AG08395 (cell line): ENCODE measurements around the gene SP8.

ENCODE experiments used
- DNase-seq: peaks from one replicate; pipeline ENCODE4 v3.0.0; 2012; ENCODE audit warnings: mixed read lengths, low spot score

SP8 gene

GRCh38 chr7:20794676-20795075 lies 8.0 kb upstream of the SP8 start:
- no peak for DNase-seq

- no peak for DNase-seq
Measured at GRCh38 chr7:20793694-20794394, 7.2 kb upstream of the SP8 start.

- DNase-seq, result no peak
Measured at GRCh38 chr7:20793248-20793647, 6.6 kb upstream of the SP8 start.

- no peak for DNase-seq
Measured at GRCh38 chr7:20791538-20792434, 5.1 kb upstream of the SP8 start.

GRCh38 chr7:20790375-20790774 lies 3.7 kb upstream of the SP8 start:
- no peak for DNase-seq

GRCh38 chr7:20788420-20788990 lies 1.8 kb upstream of the SP8 start:
- DNase-seq, result no peak

- DNase-seq, result no peak
Measured at GRCh38 chr7:20787660-20788419, 1.2 kb upstream of the SP8 start.

GRCh38 chr7:20786421-20786778 lies 286 bp downstream of the SP8 start:
- no peak for DNase-seq

- no peak for DNase-seq
Measured at GRCh38 chr7:20786049-20786412, 655 bp downstream of the SP8 start.

- no peak for DNase-seq
Measured at GRCh38 chr7:20785157-20786048, 1.3 kb downstream of the SP8 start.

GRCh38 chr7:20784388-20785156 lies 2.1 kb downstream of the SP8 start:
- no peak for DNase-seq

- DNase-seq, result no peak
Measured at GRCh38 chr7:20783700-20784387, 2.8 kb downstream of the SP8 start.

GRCh38 chr7:20783125-20783699 lies 3.5 kb downstream of the SP8 start:
- DNase-seq, result no peak

- no peak for DNase-seq
Measured at GRCh38 chr7:20779041-20779440, 7.6 kb downstream of the SP8 start.

- peak; percentile 31 for DNase-seq
Measured at GRCh38 chr7:20778063-20778721, 8.5 kb downstream of the SP8 start.

- DNase-seq, result no peak
Measured at GRCh38 chr7:20777377-20778062, 9.2 kb downstream of the SP8 start.

GRCh38 chr7:20776942-20777341 lies 9.7 kb downstream of the SP8 start:
- no peak for DNase-seq

GRCh38 chr7:20776214-20776911 lies 10.3 kb downstream of the SP8 start:
- DNase-seq, result no peak
